Adrenal gland (tissue), 5 donors: Measurements from ENCODE around the gene CT47C1.

Experiments used
- CTCF ChIP-seq, 6 experiments: fragments of 450-650 bp in 4 of 6; fragments of 200-600 bp in 2 of 6; sonication (generic) in 1 of 6; IDR thresholded peaks; 1 replicate in 5 of 6; 2 replicates in 1 of 6; pipeline versions ENCODE4 v1.5.1 to v1.8.0; 2016 to 2021; ENCODE audit warnings: antibody characterized with exemption in 6 of 6, mild to moderate bottlenecking in 2 of 6, moderate library complexity in 1 of 6
- POLR2A ChIP-seq, 2 donors: fragments of 450-650 bp; IDR thresholded peaks; one replicate each; pipeline ENCODE4 v1.6.1; 2017; ENCODE audit warnings: antibody characterized with exemption in 2 of 2, mild to moderate bottlenecking in 2 of 2, moderate library complexity in 1 of 2
- donor health status: DM: no; HTN: no; CAD: no.

DNA sequence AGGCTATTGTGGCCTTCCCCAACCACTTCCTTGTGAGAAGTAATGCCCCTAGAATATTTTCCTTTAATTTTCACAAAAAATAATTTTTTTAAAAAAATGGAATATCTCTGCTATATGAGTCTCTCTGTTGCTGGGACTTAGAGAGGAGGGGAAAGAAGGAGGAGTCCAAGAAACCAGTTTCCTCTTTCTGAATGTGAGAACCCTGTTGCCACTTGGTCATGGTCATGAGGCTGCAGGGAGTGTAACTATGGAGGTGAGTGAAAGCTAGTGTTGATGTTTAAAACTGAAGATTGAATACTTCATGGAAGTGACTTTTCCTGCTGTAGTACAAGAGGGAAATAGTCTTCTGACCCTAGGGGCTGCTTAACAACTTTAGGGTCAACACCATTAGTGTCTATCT is 34.4 kb downstream of the CT47C1 start:
- TF ChIP-seq CTCF (IDR thresholded peaks at IDR 0.05) (no peak), POLR2A (IDR thresholded peaks at IDR 0.05) (no peak)
